GM12878 (cell line): Measurements from ENCODE around the gene EFNA2. TPM values are rescaled to one million over a fixed set of nuclear protein-coding genes. Genes with fewer than 3 reads are reported as not detected.

Experiments
- ATAC-seq: fragments of 200-7000 bp; cut with Tn5 transposase; 3 replicates; pipeline ENCODE4 v1.9.1; 2020; ENCODE audit warnings: mild to moderate bottlenecking, moderate library complexity
- BruUV-seq: library from RNA; stranded (reverse); fragments of 400-500 nt; replicated peaks from 2 replicates; lab custom pipeline; 2021; lab: Mats Ljungman, UMichigan
- CTCF ChIA-PET: fragments of 300-600 bp; sonication (Branson Sonifier 250); formaldehyde crosslinking; extraction: SDS; loops from one replicate; lab custom pipeline; 2021; ENCODE audit warnings: inconsistent platforms; lab: Yijun Ruan, JAX
- POLR2A ChIA-PET: fragments of 350-600 bp; formaldehyde crosslinking; extraction: SDS; loops from one replicate; lab custom pipeline; 2021; ENCODE audit warnings: inconsistent platforms; lab: Charles Lee
- RAD21 ChIA-PET: fragments of 300-600 bp; sonication (Branson Sonifier 250); formaldehyde crosslinking; loops from one replicate; lab custom pipeline; 2023; ENCODE audit warnings: antibody characterized with exemption; ENCODE audit not compliant: unreplicated experiment; lab: Charles Lee
- SMC1A ChIA-PET: fragments of 300-600 bp; sonication (Branson Sonifier 250); formaldehyde crosslinking; loops from one replicate; lab custom pipeline; 2023; ENCODE audit not compliant: unreplicated experiment, uncharacterized antibody; lab: Charles Lee
- DNase-seq: peaks from one replicate; pipeline ENCODE4 v3.0.0-alpha.2; 2011; ENCODE audit warnings: low read depth, low spot score
- FAIRE-seq: peaks from 3 replicates; lab custom pipeline; 2011; peaks lifted over from hg19 to GRCh38; lab: Jason Lieb, UNC
- H2AFZ ChIP-seq: 2 replicates; pipeline ENCODE4 v1.6.0; 2011; ENCODE audit warnings: low read depth, low read length, control low read depth; ENCODE audit not compliant: control insufficient read depth
- H3K27ac ChIP-seq: 2 replicates; pipeline ENCODE4 v1.5.1; 2011; ENCODE audit warnings: control low read depth; ENCODE audit not compliant: control insufficient read depth, insufficient read depth
- H3K27me3 ChIP-seq, 2 experiments: replicated peaks in 1 of 2; 2 replicates each; pipeline versions ENCODE4 v1.6.0 to v1.6.1; 2011; ENCODE audit warnings: low read length in 1 of 2; ENCODE audit not compliant: control insufficient read depth in 2 of 2, insufficient read depth in 2 of 2
- H3K36me3 ChIP-seq, 2 experiments: 2 replicates each; pipeline ENCODE4 v1.5.1; 2011; ENCODE audit warnings: low read length in 1 of 2; ENCODE audit not compliant: control insufficient read depth in 2 of 2, insufficient read depth in 2 of 2
- H3K4me1 ChIP-seq: 2 replicates; pipeline ENCODE4 v1.6.1; 2011; ENCODE audit warnings: mild to moderate bottlenecking, low read length, moderate library complexity, mixed read lengths; ENCODE audit not compliant: control insufficient read depth, insufficient read depth
- H3K4me2 ChIP-seq: 2 replicates; pipeline ENCODE4 v1.6.0; 2011; ENCODE audit warnings: control low read depth; ENCODE audit not compliant: control insufficient read depth, insufficient read depth
- H3K4me3 ChIP-seq: fragments of 200-600 bp; sonication (generic); 2 replicates; pipeline ENCODE4 v1.5.1; 2016
- H3K79me2 ChIP-seq: 2 replicates; pipeline ENCODE4 v1.6.0; 2011; ENCODE audit warnings: low read length; ENCODE audit not compliant: control insufficient read depth, insufficient read depth
- H3K9ac ChIP-seq: 2 replicates; pipeline ENCODE4 v1.8.0; 2011; ENCODE audit warnings: low read length, control low read depth, mixed read lengths; ENCODE audit not compliant: control insufficient read depth, insufficient read depth
- H3K9me3 ChIP-seq: replicated peaks from 3 replicates; pipeline ENCODE4 v1.5.1; 2011; ENCODE audit warnings: mild to moderate bottlenecking, low read length; ENCODE audit not compliant: control insufficient read depth, insufficient read depth
- H4K20me1 ChIP-seq: 2 replicates; pipeline ENCODE4 v1.6.0; 2011; ENCODE audit not compliant: control insufficient read depth, insufficient read depth
- CBX3 ChIP-seq: fragments of 200-600 bp; sonication (generic); IDR thresholded peaks from 2 replicates; pipeline ENCODE4 v1.6.1; 2016; ENCODE audit warnings: low read depth, borderline replicate concordance
- CEBPB ChIP-seq, 2 experiments: fragments of 150-350 bp in 1 of 2; IDR thresholded peaks; 2 replicates each; pipeline ENCODE4 v1.6.1; 2012 to 2014; ENCODE audit warnings: low read depth in 2 of 2, low read length in 2 of 2, borderline replicate concordance in 1 of 2, inconsistent platforms in 1 of 2
- CHD1 ChIP-seq: IDR thresholded peaks from 2 replicates; pipeline ENCODE4 v1.6.1; 2012; ENCODE audit warnings: low read depth, low read length, improper control_type of control experiment
- HDGF ChIP-seq: fragments of 450-650 bp; IDR thresholded peaks from 2 replicates; pipeline ENCODE4 v1.6.1; 2016; ENCODE audit warnings: antibody characterized with exemption
- IRF4 ChIP-seq: IDR thresholded peaks from 2 replicates; pipeline ENCODE4 v1.6.1; 2011; ENCODE audit warnings: low read depth, low read length
- MEF2A ChIP-seq: IDR thresholded peaks from 2 replicates; pipeline ENCODE4 v1.6.1; 2011; ENCODE audit warnings: low read depth, mild to moderate bottlenecking, low read length, moderate library complexity; ENCODE audit not compliant: insufficient read depth
- MEF2B ChIP-seq: fragments of 450-650 bp; IDR thresholded peaks from 2 replicates; pipeline ENCODE4 v1.6.1; 2018; ENCODE audit warnings: mild to moderate bottlenecking, moderate library complexity; ENCODE audit not compliant: partially characterized antibody, poor library complexity, severe bottlenecking
- MTA2 ChIP-seq: fragments of 450-650 bp; IDR thresholded peaks from 2 replicates; pipeline ENCODE4 v1.6.1; 2016; ENCODE audit warnings: low read depth, mild to moderate bottlenecking, moderate library complexity
- NR2C2 ChIP-seq: IDR thresholded peaks from 2 replicates; pipeline ENCODE4 v1.6.1; 2011; ENCODE audit warnings: borderline replicate concordance, low read depth; ENCODE audit not compliant: control insufficient read depth, insufficient read length
- POU2F2 ChIP-seq: IDR thresholded peaks from 3 replicates; pipeline ENCODE4 v1.6.1; 2011; ENCODE audit warnings: low read depth, mild to moderate bottlenecking, low read length, borderline replicate concordance
- SIX5 ChIP-seq: IDR thresholded peaks from 2 replicates; pipeline ENCODE4 v1.6.1; 2011; ENCODE audit warnings: mild to moderate bottlenecking, low read depth, low read length, moderate library complexity; ENCODE audit not compliant: severe bottlenecking
- SREBF1 ChIP-seq: IDR thresholded peaks from 2 replicates; pipeline ENCODE4 v1.6.1; 2012; ENCODE audit warnings: mild to moderate bottlenecking, low read length
- ZBED1 ChIP-seq: IDR thresholded peaks from 2 replicates; pipeline ENCODE4 v1.6.1; 2016; ENCODE audit warnings: borderline replicate concordance
- whole genome bisulfite sequencing: methylation state at CpG from one replicate; pipeline ENCODE4 v1.1.6; 2016; ENCODE audit warnings: low lambda C conversion rate; ENCODE audit not compliant: insufficient replicate concordance, insufficient coverage; ENCODE audit errors: missing lambda C conversion rate; 5-methylcytosine and 5-hydroxymethylcytosine counted together
- in situ Hi-C: fragments of 300-500 bp; cut with MboI; formaldehyde crosslinking; loops from 9 replicates; pipeline ENCODE4 v1.14.3; 2018; ENCODE audit warnings: mixed read lengths
- intact Hi-C: fragments of 100-400 bp; cut with micrococcal nuclease; formaldehyde crosslinking; loops from one replicate; pipeline ENCODE4 v1.14.2; 2022; ENCODE audit not compliant: unreplicated experiment
- polyA plus RNA-seq, 11 experiments: library from polyadenylated mRNA; depleted of rRNA in 4 of 11; unstranded in 6 of 11; stranded (reverse) in 5 of 11; fragments of >200 nt; fragmentation: Nextera tagmentation in 4 of 11; fragmentation: Illumina TruSeq in 1 of 11; extraction: Ambion mirVana in 4 of 11; extraction: Trizol in 1 of 11; gene quantifications; 1 replicate in 1 of 11; 2 replicates in 10 of 11; pipeline versions ENCODE4 v1.2.1 to v1.2.3, GENCODE V29; 2011 to 2016; ENCODE audit warnings: inconsistent platforms in 2 of 11, missing spikeins in 2 of 11, low read depth in 1 of 11
- total RNA-seq, 4 experiments: library from RNA; depleted of rRNA in 3 of 4; stranded (reverse); fragments of >200 nt in 3 of 4; fragmentation: Illumina TruSeq in 1 of 4; extraction: Trizol in 1 of 4; gene quantifications; 2 replicates each; pipeline versions ENCODE4 v1.2.1 to v1.2.3, GENCODE V29; 2013 to 2021
- TF ChIP-seq, protein P1 (sequence below): fragments of 450-650 bp; formaldehyde crosslinking; IDR thresholded peaks from 2 replicates; pipeline ENCODE4 v1.4.0; 2022; ENCODE audit warnings: mild to moderate bottlenecking, moderate library complexity
- TF ChIP-seq, protein P2 (sequence below): fragments of 450-650 bp; IDR thresholded peaks from 2 replicates; pipeline ENCODE4 v1.6.1; 2017; ENCODE audit warnings: mild to moderate bottlenecking, low read depth, inconsistent platforms; ENCODE audit not compliant: poor library complexity, severe bottlenecking
- TF ChIP-seq, protein P3 (sequence below): fragments of 450-650 bp; conservative IDR thresholded peaks from 2 replicates; pipeline ENCODE4 v1.6.1; 2017; ENCODE audit warnings: mild to moderate bottlenecking, moderate library complexity

Gene EFNA2
- total and polyA plus RNA-seq, 10 of the 15 experiments (the other 5 are each of a cell fraction or from before 2014, with no cell fraction given) = not detected

DNA sequence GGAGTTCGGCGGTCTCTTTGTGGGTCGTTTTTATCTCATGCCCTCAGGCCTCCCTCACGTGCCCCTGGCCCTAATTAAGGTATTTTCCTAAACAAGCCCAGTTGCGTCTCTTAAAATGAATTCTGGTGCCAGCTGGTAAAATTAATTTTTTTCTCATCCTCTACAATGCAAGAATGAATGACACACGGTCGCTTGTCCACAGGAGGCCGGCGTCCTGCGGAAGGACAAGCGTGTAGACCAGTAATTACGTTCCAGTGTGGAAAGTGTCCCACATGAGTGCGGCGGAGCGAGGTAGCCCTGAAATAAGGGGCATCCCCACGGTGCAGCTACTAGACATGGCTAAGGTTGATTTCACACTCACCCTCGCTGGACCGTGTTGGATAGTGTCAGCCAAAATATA is 63.5 kb downstream of the EFNA2 start (continued):
- TF ChIP-seq, protein P1, sequence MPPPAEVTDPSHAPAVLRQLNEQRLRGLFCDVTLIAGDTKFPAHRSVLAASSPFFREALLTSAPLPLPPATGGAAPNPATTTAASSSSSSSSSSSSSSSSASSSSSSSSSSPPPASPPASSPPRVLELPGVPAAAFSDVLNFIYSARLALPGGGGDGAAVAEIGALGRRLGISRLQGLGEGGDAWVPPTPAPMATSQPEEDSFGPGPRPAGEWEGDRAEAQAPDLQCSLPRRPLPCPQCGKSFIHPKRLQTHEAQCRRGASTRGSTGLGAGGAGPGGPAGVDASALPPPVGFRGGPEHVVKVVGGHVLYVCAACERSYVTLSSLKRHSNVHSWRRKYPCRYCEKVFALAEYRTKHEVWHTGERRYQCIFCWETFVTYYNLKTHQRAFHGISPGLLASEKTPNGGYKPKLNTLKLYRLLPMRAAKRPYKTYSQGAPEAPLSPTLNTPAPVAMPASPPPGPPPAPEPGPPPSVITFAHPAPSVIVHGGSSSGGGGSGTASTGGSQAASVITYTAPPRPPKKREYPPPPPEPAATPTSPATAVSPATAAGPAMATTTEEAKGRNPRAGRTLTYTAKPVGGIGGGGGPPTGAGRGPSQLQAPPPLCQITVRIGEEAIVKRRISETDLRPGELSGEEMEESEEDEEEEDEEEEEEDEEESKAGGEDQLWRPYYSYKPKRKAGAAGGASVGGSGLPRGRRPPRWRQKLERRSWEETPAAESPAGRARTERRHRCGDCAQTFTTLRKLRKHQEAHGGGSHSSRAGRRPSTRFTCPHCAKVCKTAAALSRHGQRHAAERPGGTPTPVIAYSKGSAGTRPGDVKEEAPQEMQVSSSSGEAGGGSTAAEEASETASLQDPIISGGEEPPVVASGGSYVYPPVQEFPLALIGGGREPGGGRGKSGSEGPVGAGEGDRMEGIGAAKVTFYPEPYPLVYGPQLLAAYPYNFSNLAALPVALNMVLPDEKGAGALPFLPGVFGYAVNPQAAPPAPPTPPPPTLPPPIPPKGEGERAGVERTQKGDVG (CRISPR knock-in tag) = no peak
- TF ChIP-seq CBX3 = no peak
- TF ChIP-seq CHD1 = no peak
- TF ChIP-seq, all 136 proteins: peak for 0

DNA sequence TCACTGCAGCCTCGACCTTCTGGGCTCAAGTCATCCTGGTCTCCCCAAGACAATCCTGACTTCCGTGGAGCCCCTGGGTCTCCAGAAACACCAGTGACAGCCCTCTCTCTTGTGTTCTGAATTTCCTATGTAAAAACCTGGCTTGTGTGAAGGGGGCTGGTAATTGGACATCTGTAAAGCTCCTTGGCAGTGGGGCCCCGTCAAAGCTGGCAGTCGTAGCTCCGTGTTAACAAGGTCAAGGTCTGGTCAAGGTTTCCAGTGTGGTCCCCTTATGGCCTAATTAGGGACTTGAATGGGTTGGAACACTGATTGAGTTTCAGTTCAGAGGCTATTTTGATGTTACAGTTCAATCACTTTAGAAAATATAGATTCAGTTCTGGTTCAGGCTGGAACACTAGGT is 65.2 kb downstream of the EFNA2 start:
- in situ Hi-C loops = no loop called here

More for the DNA sequence above, 65.2 kb downstream of the EFNA2 start:
- FAIRE-seq (no peak), ATAC-seq (no peak), DNase-seq (no peak)
- BruUV-seq = no TSS peak
- H3K36me3 ChIP-seq = no peaks in the 10 kb centered on the region
- no peaks in the 10 kb centered on the region for H3K4me1 ChIP-seq
- ChIA-PET RAD21 (no interaction called here), POLR2A (no interaction called here), SMC1A (no interaction called here), CTCF (interaction anchor here (1.1 kb wide), 1 partner anchor 35 kb away, joined by 3 read pairs; no protein-coding TSS in a partner anchor)
- 36% methylated on average over 5 of the region's 5 CpGs for WGBS
- H3K4me2 ChIP-seq = no peak overlapping the region
- no peaks in the 10 kb centered on the region; a peak in 1 of 4 replicates for H3K27me3 ChIP-seq
- H3K9ac ChIP-seq = no peak overlapping the region
- H4K20me1 ChIP-seq = no peaks in the 10 kb centered on the region
- intact Hi-C loops = no loop called here
- H3K4me3 ChIP-seq = no peak overlapping the region
- no peak overlapping the region for H2AFZ ChIP-seq
- TF ChIP-seq MTA2 (no peak), MEF2A (no peak), IRF4 (no peak), SIX5 (no peak), MEF2B (no peak), CEBPB (IDR thresholded peaks at IDR 0.05; ENCODE audit: borderline replicate concordance in 1 of 2, low read depth in 2 of 2, low read length in 2 of 2) (no peak), NR2C2 (no peak), HDGF (no peak), CBX3 (no peak), SREBF1 (no peak), POU2F2 (no peak), ZBED1 (no peak)
- TF ChIP-seq, protein P2, sequence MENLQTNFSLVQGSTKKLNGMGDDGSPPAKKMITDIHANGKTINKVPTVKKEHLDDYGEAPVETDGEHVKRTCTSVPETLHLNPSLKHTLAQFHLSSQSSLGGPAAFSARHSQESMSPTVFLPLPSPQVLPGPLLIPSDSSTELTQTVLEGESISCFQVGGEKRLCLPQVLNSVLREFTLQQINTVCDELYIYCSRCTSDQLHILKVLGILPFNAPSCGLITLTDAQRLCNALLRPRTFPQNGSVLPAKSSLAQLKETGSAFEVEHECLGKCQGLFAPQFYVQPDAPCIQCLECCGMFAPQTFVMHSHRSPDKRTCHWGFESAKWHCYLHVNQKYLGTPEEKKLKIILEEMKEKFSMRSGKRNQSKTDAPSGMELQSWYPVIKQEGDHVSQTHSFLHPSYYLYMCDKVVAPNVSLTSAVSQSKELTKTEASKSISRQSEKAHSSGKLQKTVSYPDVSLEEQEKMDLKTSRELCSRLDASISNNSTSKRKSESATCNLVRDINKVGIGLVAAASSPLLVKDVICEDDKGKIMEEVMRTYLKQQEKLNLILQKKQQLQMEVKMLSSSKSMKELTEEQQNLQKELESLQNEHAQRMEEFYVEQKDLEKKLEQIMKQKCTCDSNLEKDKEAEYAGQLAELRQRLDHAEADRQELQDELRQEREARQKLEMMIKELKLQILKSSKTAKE = no peak
- TF ChIP-seq, protein P3, sequence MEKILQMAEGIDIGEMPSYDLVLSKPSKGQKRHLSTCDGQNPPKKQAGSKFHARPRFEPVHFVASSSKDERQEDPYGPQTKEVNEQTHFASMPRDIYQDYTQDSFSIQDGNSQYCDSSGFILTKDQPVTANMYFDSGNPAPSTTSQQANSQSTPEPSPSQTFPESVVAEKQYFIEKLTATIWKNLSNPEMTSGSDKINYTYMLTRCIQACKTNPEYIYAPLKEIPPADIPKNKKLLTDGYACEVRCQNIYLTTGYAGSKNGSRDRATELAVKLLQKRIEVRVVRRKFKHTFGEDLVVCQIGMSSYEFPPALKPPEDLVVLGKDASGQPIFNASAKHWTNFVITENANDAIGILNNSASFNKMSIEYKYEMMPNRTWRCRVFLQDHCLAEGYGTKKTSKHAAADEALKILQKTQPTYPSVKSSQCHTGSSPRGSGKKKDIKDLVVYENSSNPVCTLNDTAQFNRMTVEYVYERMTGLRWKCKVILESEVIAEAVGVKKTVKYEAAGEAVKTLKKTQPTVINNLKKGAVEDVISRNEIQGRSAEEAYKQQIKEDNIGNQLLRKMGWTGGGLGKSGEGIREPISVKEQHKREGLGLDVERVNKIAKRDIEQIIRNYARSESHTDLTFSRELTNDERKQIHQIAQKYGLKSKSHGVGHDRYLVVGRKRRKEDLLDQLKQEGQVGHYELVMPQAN = no peak
- peaks cover 9% of the 10 kb centered on the region for H3K79me2 ChIP-seq
- H3K9me3 ChIP-seq = no peaks in the 10 kb centered on the region
- H3K27ac ChIP-seq = no peak overlapping the region
